GM12864 (cell line): ENCODE measurements around the gene NHLRC2.

Source experiments
- DNase-seq: peaks from one replicate; pipeline ENCODE4 v3.0.0-alpha.2; 2011; ENCODE audit warnings: low read depth
- H3K4me3 ChIP-seq: 2 replicates; pipeline ENCODE4 v1.5.1; 2011; ENCODE audit warnings: mild to moderate bottlenecking, low read depth, low read length, control low read depth
- CTCF ChIP-seq: IDR thresholded peaks from 2 replicates; pipeline ENCODE4 v1.5.1; 2011; ENCODE audit warnings: low read depth, mild to moderate bottlenecking, moderate library complexity, low read length, control low read depth, inconsistent platforms; ENCODE audit errors: missing control alignments

Gene NHLRC2

DNA sequence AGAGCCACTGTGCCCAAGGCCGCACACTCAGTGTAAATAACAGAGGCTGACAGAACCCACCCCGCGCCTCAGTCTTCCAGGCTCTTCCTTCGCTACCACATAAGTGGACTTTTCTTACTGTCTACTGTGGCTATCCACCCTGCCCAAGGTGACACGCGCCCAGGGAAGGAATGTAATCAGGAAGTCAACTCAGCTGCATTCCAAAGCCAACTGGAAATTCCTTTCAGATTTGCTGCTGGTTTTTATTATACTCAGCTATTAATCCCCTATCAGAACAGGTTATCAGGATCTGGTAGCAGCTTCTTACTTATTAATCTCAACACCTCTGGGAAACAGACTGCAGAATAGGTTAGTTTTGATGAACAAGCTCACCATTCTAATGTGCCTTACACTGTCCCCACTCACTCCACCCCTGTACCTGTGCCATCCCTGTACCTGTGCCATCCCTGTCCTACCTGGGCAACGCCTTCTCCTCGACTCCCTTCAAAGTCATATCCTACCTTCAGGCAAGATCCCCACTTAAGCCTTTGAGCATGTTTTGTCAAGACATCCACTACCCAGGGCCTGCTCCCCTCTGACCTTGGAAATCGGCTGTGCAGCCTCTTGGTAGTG, 90.7 kb downstream of the NHLRC2 start:
- no peak for DNase-seq
- H3K4me3 ChIP-seq = no peak overlapping the region
- TF ChIP-seq CTCF = no peak

DNA sequence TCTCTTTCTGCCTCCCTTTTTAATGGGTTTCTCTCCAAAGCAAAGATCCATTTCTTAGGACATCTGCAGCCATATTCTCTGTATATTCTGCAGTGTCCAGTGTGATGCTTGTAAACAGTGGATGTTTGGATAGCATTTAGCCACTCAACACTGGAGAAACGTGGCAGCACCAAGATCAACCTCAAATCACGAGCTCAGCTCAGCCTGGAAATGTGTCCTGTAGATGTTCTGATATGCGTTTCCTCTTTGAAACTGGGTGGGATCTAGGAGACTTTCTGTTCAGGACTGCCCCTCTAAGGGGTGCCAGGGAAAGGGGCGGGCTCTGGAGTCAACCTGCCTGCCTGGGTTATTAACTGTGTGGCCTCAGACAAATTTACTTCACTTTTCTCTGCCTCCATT, 91.2 kb downstream of the NHLRC2 start:
- no peak for DNase-seq
- no peak for TF ChIP-seq CTCF
- H3K4me3 ChIP-seq = no peak overlapping the region

- TF ChIP-seq CTCF = no peak
- H3K4me3 ChIP-seq = no peak overlapping the region
- no peak for DNase-seq
These were observed 93.0 kb downstream of the NHLRC2 start for GRCh38 chr10:113947184-113948041.

DNA sequence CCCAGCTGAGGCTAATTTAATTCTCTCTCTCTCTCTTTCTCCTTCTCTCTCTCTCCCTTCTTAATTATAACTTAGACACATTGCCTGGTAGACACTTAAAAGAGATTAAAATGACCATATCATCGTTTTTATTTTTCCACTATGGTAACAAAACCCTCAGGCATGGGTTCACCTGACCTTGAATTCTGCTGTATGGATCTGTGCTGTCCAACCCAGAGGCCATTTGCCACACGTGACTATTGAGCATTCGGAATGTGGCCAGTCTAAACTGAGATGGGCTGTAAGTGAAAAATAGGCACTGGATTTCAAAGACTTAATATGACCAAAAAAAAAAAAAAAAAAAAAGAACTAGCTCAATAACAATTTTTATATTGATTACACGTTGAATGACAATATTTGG, 93.6 kb downstream of the NHLRC2 start:
- no peak overlapping the region for H3K4me3 ChIP-seq
- DNase-seq = no peak
- TF ChIP-seq CTCF = no peak

- DNase-seq = no peak
- no peak for TF ChIP-seq CTCF
These were observed 95.8 kb downstream of the NHLRC2 start for GRCh38 chr10:113950268-113950667.

DNA sequence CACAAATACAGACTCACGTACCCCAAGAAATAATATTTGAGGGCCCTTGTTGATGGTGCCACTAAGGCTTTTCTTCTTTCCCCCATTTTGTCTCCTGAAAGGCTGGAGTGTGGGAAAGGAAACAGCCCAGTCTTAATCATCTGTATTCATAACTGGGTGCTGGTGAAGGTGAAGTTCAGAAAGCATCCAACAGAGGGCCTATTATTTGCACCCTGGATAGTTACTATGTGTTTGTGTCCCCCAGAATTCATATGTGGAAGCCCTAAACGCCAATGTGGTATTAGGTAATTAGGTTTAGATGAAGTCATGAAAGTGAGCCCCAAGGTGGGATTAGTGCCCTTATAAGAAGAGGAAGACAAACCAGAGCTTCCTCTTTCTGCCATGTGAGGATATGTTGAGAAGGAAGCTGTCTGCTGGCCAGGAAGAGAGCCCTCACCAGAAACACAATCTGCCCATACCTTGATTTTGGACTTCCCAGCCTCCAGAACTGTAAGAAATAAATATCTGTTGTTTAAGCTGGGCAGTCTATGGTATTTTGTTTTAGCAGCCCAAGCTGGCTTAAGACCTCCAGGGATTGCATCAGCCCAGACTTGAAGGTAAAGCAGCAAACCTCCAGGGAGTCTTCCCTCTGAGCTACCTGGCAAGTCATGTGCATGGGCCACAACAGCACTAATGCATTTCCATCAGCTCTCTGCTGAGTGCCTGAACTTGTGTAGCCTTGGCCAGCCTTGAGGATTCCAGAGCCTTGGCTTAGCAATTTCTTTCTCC, 99.2 kb downstream of the NHLRC2 start:
- no peak overlapping the region for H3K4me3 ChIP-seq
- peak; percentile 44 for TF ChIP-seq CTCF
- DNase-seq = no peak

More at GRCh38 chr10:113950268-113950667, 95.8 kb downstream of the NHLRC2 start:
- no peak overlapping the region for H3K4me3 ChIP-seq
